ENCODE results near the gene ANKRD63. TPM values are rescaled to one million over a fixed set of nuclear protein-coding genes. Genes with fewer than 3 reads are reported as not detected.

ANKRD63 gene
- total RNA-seq, result under 1 TPM in 3 of 8 experiments, not detected in 5; 0.17 to 0.66 (median 0.27) TPM

- WGBS, 10 experiments, result 3% methylated on average over 6 of the region's 76 CpGs; no CpG with 5 or more reads in 9 of the 10 experiments
- peaks cover 27 to 40% of the 10 kb centered on the region in 2 donors for H3K4me1 ChIP-seq (replicated peaks in 1 of 2)
- in situ Hi-C loops (cut with MboI; ENCODE audit: low pct_unique_long_range_greater_than_20kb in 2 of 9, low sequenced_read_pairs in 9 of 9, unreplicated experiment in 9 of 9), result no loop called here
- H3K27ac ChIP-seq, result no peak within 1 kb of the TSS
- H3K4me3 ChIP-seq, result peak within 1 kb of the TSS; percentile 13 to 34 (median 19)
- peak; percentile 5 to 29 (median 18) for ATAC-seq (replicated peaks in 6 of 8)
Observed at GRCh38 chr15:40282869-40283614, at the start of gene ANKRD63. TSS of gene ANKRD63 (minus strand) at chr15:40283064. CDS start at chr15:40282586, 478 bp downstream.

GRCh38 chr15:40332113-40332781, 49.4 kb upstream of the ANKRD63 start:
- no peak overlapping the region for H3K4me3 ChIP-seq
- H3K4me1 ChIP-seq (replicated peaks in 1 of 2), result peaks cover 22 to 23% of the 10 kb centered on the region in 2 donors
- no peak overlapping the region for H3K27ac ChIP-seq
- in situ Hi-C loops (cut with MboI; ENCODE audit: low pct_unique_long_range_greater_than_20kb in 2 of 9, low sequenced_read_pairs in 9 of 9, unreplicated experiment in 9 of 9), result no loop called here
- 20 to 90% (median 83%) methylated on average over 1 to 8 of the region's 8 CpGs; no CpG with 5 or more reads in 3 of the 10 experiments for WGBS, 10 experiments
- ATAC-seq (replicated peaks in 6 of 8), result no peak

- H3K4me1 ChIP-seq (replicated peaks in 1 of 2), result peaks cover 28 to 29% of the 10 kb centered on the region in 2 donors
- in situ Hi-C loops (cut with MboI; ENCODE audit: low pct_unique_long_range_greater_than_20kb in 2 of 9, low sequenced_read_pairs in 9 of 9, unreplicated experiment in 9 of 9), result no loop called here
- no peak for ATAC-seq (replicated peaks in 6 of 8)
Observed at GRCh38 chr15:40331637-40332036, 48.8 kb upstream of the ANKRD63 start.

GRCh38 chr15:40331026-40331425, 48.2 kb upstream of the ANKRD63 start:
- Histone ChIP-seq H3K4me1 (replicated peaks in 1 of 2) (peaks cover 30 to 35% of the 10 kb centered on the region in 2 donors), H3K27ac (no peak overlapping the region), H3K4me3 (no peak overlapping the region)
- in situ Hi-C loops (cut with MboI; ENCODE audit: low pct_unique_long_range_greater_than_20kb in 2 of 9, low sequenced_read_pairs in 9 of 9, unreplicated experiment in 9 of 9), result no loop called here
- 40 to 100% (median 88%) methylated on average over 1 to 7 of the region's 7 CpGs; no CpG with 5 or more reads in 4 of the 10 experiments for WGBS, 10 experiments
- no peak for ATAC-seq (replicated peaks in 6 of 8)

More at GRCh38 chr15:40331637-40332036, 48.8 kb upstream of the ANKRD63 start:
- H3K4me3 ChIP-seq, result no peak overlapping the region
- no peak overlapping the region for H3K27ac ChIP-seq
- 85 to 100% (median 90%) methylated on average over 2 to 7 of the region's 7 CpGs; no CpG with 5 or more reads in 3 of the 10 experiments for WGBS, 10 experiments

- WGBS, 10 experiments, result 33 to 87% (median 52%) methylated on average over 2 to 3 of the region's 5 CpGs; no CpG with 5 or more reads in 6 of the 10 experiments
- no peak overlapping the region for H3K27ac ChIP-seq
- peaks cover 34 to 41% of the 10 kb centered on the region in 2 donors for H3K4me1 ChIP-seq (replicated peaks in 1 of 2)
- no peak for ATAC-seq (replicated peaks in 6 of 8)
- in situ Hi-C loops (cut with MboI; ENCODE audit: low pct_unique_long_range_greater_than_20kb in 2 of 9, low sequenced_read_pairs in 9 of 9, unreplicated experiment in 9 of 9), result no loop called here
- H3K4me3 ChIP-seq, result no peak overlapping the region
Observed at GRCh38 chr15:40330368-40330836, 47.5 kb upstream of the ANKRD63 start.

- WGBS, 10 experiments, result 42 to 96% (median 79%) methylated on average over 2 to 7 of the region's 7 CpGs; no CpG with 5 or more reads in 2 of the 10 experiments
- in situ Hi-C loops (cut with MboI; ENCODE audit: low pct_unique_long_range_greater_than_20kb in 2 of 9, low sequenced_read_pairs in 9 of 9, unreplicated experiment in 9 of 9), result no loop called here
Observed at GRCh38 chr15:40329804-40330203, 46.9 kb upstream of the ANKRD63 start.

GRCh38 chr15:40328751-40329150, 45.9 kb upstream of the ANKRD63 start:
- 29 to 96% (median 83%) methylated on average over 1 to 5 of the region's 5 CpGs; no CpG with 5 or more reads in 3 of the 10 experiments for WGBS, 10 experiments
- H3K4me1 ChIP-seq (replicated peaks in 1 of 2), result peaks cover 39 to 40% of the 10 kb centered on the region in 2 donors
- H3K27ac ChIP-seq, result no peak overlapping the region
- no peak for ATAC-seq (replicated peaks in 6 of 8)
- in situ Hi-C loops (cut with MboI; ENCODE audit: low pct_unique_long_range_greater_than_20kb in 2 of 9, low sequenced_read_pairs in 9 of 9, unreplicated experiment in 9 of 9), result no loop called here
- H3K4me3 ChIP-seq, result no peak overlapping the region

More at GRCh38 chr15:40329804-40330203, 46.9 kb upstream of the ANKRD63 start:
- H3K4me1 ChIP-seq (replicated peaks in 1 of 2), result peaks cover 40 to 47% of the 10 kb centered on the region in 2 donors
- no peak overlapping the region for H3K27ac ChIP-seq
- no peak for ATAC-seq (replicated peaks in 6 of 8)
- H3K4me3 ChIP-seq, result no peak overlapping the region

- H3K4me3 ChIP-seq, result no peak overlapping the region
- WGBS, 10 experiments, result 0 to 100% (median 54%) methylated on average over 1 to 3 of the region's 3 CpGs; no CpG with 5 or more reads in 2 of the 10 experiments
Observed at GRCh38 chr15:40328176-40328575, 45.3 kb upstream of the ANKRD63 start.

GRCh38 chr15:40327457-40327856, 44.6 kb upstream of the ANKRD63 start:
- ATAC-seq (replicated peaks in 6 of 8), result no peak
- no peak overlapping the region for H3K27ac ChIP-seq
- in situ Hi-C loops (cut with MboI; ENCODE audit: low pct_unique_long_range_greater_than_20kb in 2 of 9, low sequenced_read_pairs in 9 of 9, unreplicated experiment in 9 of 9), result no loop called here
- no peak overlapping the region for H3K4me3 ChIP-seq
- H3K4me1 ChIP-seq (replicated peaks in 1 of 2), result peaks cover 40 to 45% of the 10 kb centered on the region in 2 donors
- WGBS, 10 experiments, result 0 to 60% (median 22%) methylated on average over 1 to 4 of the region's 6 CpGs; no CpG with 5 or more reads in 2 of the 10 experiments

More at GRCh38 chr15:40328176-40328575, 45.3 kb upstream of the ANKRD63 start:
- in situ Hi-C loops (cut with MboI; ENCODE audit: low pct_unique_long_range_greater_than_20kb in 2 of 9, low sequenced_read_pairs in 9 of 9, unreplicated experiment in 9 of 9), result no loop called here
- no peak for ATAC-seq (replicated peaks in 6 of 8)
- peaks cover 38 to 40% of the 10 kb centered on the region in 2 donors for H3K4me1 ChIP-seq (replicated peaks in 1 of 2)
- H3K27ac ChIP-seq, result no peak overlapping the region

GRCh38 chr15:40325700-40326099, 42.8 kb upstream of the ANKRD63 start:
- H3K4me1 ChIP-seq (replicated peaks in 1 of 2), result peaks cover 46% of the 10 kb centered on the region in 2 donors
- in situ Hi-C loops (cut with MboI; ENCODE audit: low pct_unique_long_range_greater_than_20kb in 2 of 9, low sequenced_read_pairs in 9 of 9, unreplicated experiment in 9 of 9), result no loop called here
- ATAC-seq (replicated peaks in 6 of 8), result no peak
- WGBS, 10 experiments, result 60 to 100% (median 94%) methylated on average over 1 to 2 of the region's 2 CpGs
- no peak overlapping the region for H3K27ac ChIP-seq
- peak overlapping the region in 3 of 5 donors; percentile 5 to 91 (median 91) for H3K4me3 ChIP-seq

GRCh38 chr15:40325188-40325587, 42.3 kb upstream of the ANKRD63 start:
- peaks cover 46 to 48% of the 10 kb centered on the region in 2 donors for H3K4me1 ChIP-seq (replicated peaks in 1 of 2)
- in situ Hi-C loops (cut with MboI; ENCODE audit: low pct_unique_long_range_greater_than_20kb in 2 of 9, low sequenced_read_pairs in 9 of 9, unreplicated experiment in 9 of 9), result no loop called here
- H3K27ac ChIP-seq, result no peak overlapping the region
- 50 to 100% (median 86%) methylated on average over 1 to 2 of the region's 2 CpGs for WGBS, 10 experiments
- ATAC-seq (replicated peaks in 6 of 8), result no peak
- peak overlapping the region; percentile 50 to 91 (median 71) for H3K4me3 ChIP-seq

GRCh38 chr15:40323953-40324937, 41.4 kb upstream of the ANKRD63 start:
- in situ Hi-C loops (cut with MboI; ENCODE audit: low pct_unique_long_range_greater_than_20kb in 2 of 9, low sequenced_read_pairs in 9 of 9, unreplicated experiment in 9 of 9), result no loop called here
- peak; percentile 4 to 10 (median 6) for ATAC-seq (replicated peaks in 6 of 8)
- peak overlapping the region; percentile 50 to 91 (median 71) for H3K4me3 ChIP-seq
- H3K27ac ChIP-seq, result peak overlapping the region; percentile 52 to 60
- peaks cover 46 to 48% of the 10 kb centered on the region in 2 donors for H3K4me1 ChIP-seq (replicated peaks in 1 of 2)
- 0 to 4% (median 3%) methylated on average over 4 to 10 of the region's 101 CpGs; no CpG with 5 or more reads in 7 of the 10 experiments for WGBS, 10 experiments
